HepG2 (cell line): ENCODE results near the gene SPARC. TPM values are rescaled to one million over a fixed set of nuclear protein-coding genes. Genes with fewer than 3 reads are reported as not detected.

Experiments used
- ATAC-seq: fragments of 200-7000 bp; cut with Tn5 transposase; 3 replicates; pipeline ENCODE4 v1.9.1; 2020; ENCODE audit warnings: mild to moderate bottlenecking, moderate library complexity
- BruUV-seq: library from RNA; stranded (reverse); fragments of 400-500 nt; replicated peaks from 2 replicates; lab custom pipeline; 2021; lab: Mats Ljungman, UMichigan
- CTCF ChIA-PET: fragments of 300-600 bp; formaldehyde crosslinking; extraction: SDS; loops from one replicate; lab custom pipeline; 2021; ENCODE audit warnings: low total read pairs, inconsistent platforms, low intra/inter-chr PET ratio; lab: Yijun Ruan, JAX
- POLR2A ChIA-PET: fragments of 350-600 bp; sonication (Branson Sonifier 250); formaldehyde crosslinking; loops from one replicate; lab custom pipeline; 2020; ENCODE audit warnings: antibody characterized with exemption, inconsistent platforms; lab: Yijun Ruan, JAX
- DNase-seq: peaks from one replicate; pipeline ENCODE4 v3.0.0-alpha.2; 2015; ENCODE audit warnings: low spot score
- FAIRE-seq: peaks from 3 replicates; lab custom pipeline; 2011; peaks lifted over from hg19 to GRCh38; lab: Jason Lieb, UNC
- H2AFZ ChIP-seq: one replicate; pipeline ENCODE4 v1.6.1; 2011; ENCODE audit warnings: low read length, inconsistent platforms
- H3K27ac ChIP-seq: fragments of 300-600 bp; 3 replicates; pipeline ENCODE4 v1.8.0; 2011; ENCODE audit warnings: mixed run types, mild to moderate bottlenecking, mixed read lengths, low read length, inconsistent platforms; ENCODE audit not compliant: insufficient read depth; ENCODE audit errors: extremely low read length
- H3K27me3 ChIP-seq, 2 experiments: fragments of 200-600 bp in 1 of 2; 2 replicates in 1 of 2; 3 replicates in 1 of 2; pipeline versions ENCODE4 v1.6.0 to v1.8.0; 2011; ENCODE audit warnings: low read length in 2 of 2, mild to moderate bottlenecking in 2 of 2, moderate library complexity in 2 of 2, inconsistent platforms in 1 of 2; ENCODE audit not compliant: insufficient read depth in 2 of 2, control insufficient read depth in 1 of 2
- H3K36me3 ChIP-seq, 2 experiments: fragments of 200-600 bp in 1 of 2; replicated peaks in 1 of 2; 2 replicates in 1 of 2; 3 replicates in 1 of 2; pipeline versions ENCODE4 v1.5.1 to v1.8.0; 2011; ENCODE audit warnings: low read length in 2 of 2, inconsistent platforms in 1 of 2; ENCODE audit not compliant: insufficient read depth in 2 of 2, control insufficient read depth in 1 of 2
- H3K4me1 ChIP-seq: 2 replicates; pipeline ENCODE4 v1.5.1; 2012; ENCODE audit warnings: low read length, inconsistent platforms; ENCODE audit not compliant: insufficient read depth
- H3K4me2 ChIP-seq: 2 replicates; pipeline ENCODE4 v1.6.0; 2011; ENCODE audit warnings: low read depth, low read length, inconsistent platforms
- H3K4me3 ChIP-seq, 3 experiments: fragments of 200-600 bp in 1 of 3; sonication (generic), shearing (Covaris generic) in 1 of 3; replicated peaks in 1 of 3; 2 replicates each; pipeline ENCODE4 v1.5.1; 2011 to 2016; ENCODE audit warnings: low read length in 3 of 3, inconsistent platforms in 2 of 3, low read depth in 2 of 3, mild to moderate bottlenecking in 2 of 3, control low read depth in 1 of 3, mixed read lengths in 1 of 3; ENCODE audit not compliant: insufficient read depth in 1 of 3
- H3K79me2 ChIP-seq: one replicate; pipeline ENCODE4 v1.6.1; 2011; ENCODE audit warnings: low read length, inconsistent platforms; ENCODE audit not compliant: insufficient read depth
- H3K9ac ChIP-seq: 2 replicates; pipeline ENCODE4 v1.6.0; 2011; ENCODE audit warnings: mild to moderate bottlenecking, low read depth, low read length, inconsistent platforms; ENCODE audit not compliant: insufficient read depth
- H3K9me3 ChIP-seq: 2 replicates; pipeline ENCODE4 v1.5.1; 2012; ENCODE audit warnings: mild to moderate bottlenecking, low read length
- H4K20me1 ChIP-seq: 2 replicates; pipeline ENCODE4 v1.6.0; 2011; ENCODE audit warnings: inconsistent platforms, mild to moderate bottlenecking, low read length, moderate library complexity; ENCODE audit not compliant: insufficient read depth
- CERS6 ChIP-seq: sonication (generic); formaldehyde crosslinking; IDR thresholded peaks from 2 replicates; pipeline ENCODE4 v1.5.0; 2020; ENCODE audit warnings: missing genetic modification reagents
- CSRNP1 ChIP-seq: sonication (generic); formaldehyde crosslinking; IDR thresholded peaks from 2 replicates; pipeline ENCODE4 v1.8.1; 2023; ENCODE audit warnings: mild to moderate bottlenecking, missing genetic modification reagents
- FOSL2 ChIP-seq: sonication (generic); formaldehyde crosslinking; IDR thresholded peaks from 2 replicates; pipeline ENCODE4 v1.4.0; 2020; ENCODE audit warnings: missing genetic modification reagents
- GRHL1 ChIP-seq: sonication (generic); formaldehyde crosslinking; conservative IDR thresholded peaks from 2 replicates; pipeline ENCODE4 v1.8.0; 2022; ENCODE audit warnings: missing genetic modification reagents
- MED1 ChIP-seq: sonication (generic); formaldehyde crosslinking; IDR thresholded peaks from 2 replicates; pipeline ENCODE4 v1.4.0; 2020; ENCODE audit warnings: missing genetic modification reagents
- NFKBIZ ChIP-seq: IDR thresholded peaks from 2 replicates; pipeline ENCODE4 v1.6.1; 2018; ENCODE audit warnings: missing genetic modification reagents, missing compliant biosample characterization
- TFE3 ChIP-seq: IDR thresholded peaks from 2 replicates; pipeline ENCODE4 v1.6.1; 2016
- ZBED4 ChIP-seq: sonication (generic); formaldehyde crosslinking; IDR thresholded peaks from 2 replicates; pipeline ENCODE4 v1.4.0; 2020; ENCODE audit warnings: missing genetic modification reagents, borderline replicate concordance
- ZNF143 ChIP-seq: sonication (generic); formaldehyde crosslinking; IDR thresholded peaks from 2 replicates; pipeline ENCODE4 v1.4.0; 2020; ENCODE audit warnings: missing genetic modification reagents
- ZNF546 ChIP-seq: sonication (generic); formaldehyde crosslinking; conservative IDR thresholded peaks from 2 replicates; pipeline ENCODE4 v1.8.1; 2023; ENCODE audit warnings: mild to moderate bottlenecking, missing genetic modification reagents
- ZNF577 ChIP-seq: sonication (generic); formaldehyde crosslinking; IDR thresholded peaks from 2 replicates; pipeline ENCODE4 v1.4.0; 2020; ENCODE audit warnings: mild to moderate bottlenecking, low read depth, missing genetic modification reagents, borderline replicate concordance
- ZNF678 ChIP-seq: sonication (generic); formaldehyde crosslinking; IDR thresholded peaks from 2 replicates; pipeline ENCODE4 v1.4.0; 2020; ENCODE audit warnings: mild to moderate bottlenecking, missing genetic modification reagents
- ZSCAN30 ChIP-seq: sonication (generic); formaldehyde crosslinking; IDR thresholded peaks from 2 replicates; pipeline ENCODE4 v1.5.0; 2020; ENCODE audit warnings: mild to moderate bottlenecking, missing genetic modification reagents
- WGBS: methylation state at CpG from one replicate; pipeline ENCODE4 v1.1.6; 2017; ENCODE audit warnings: low lambda C conversion rate; 5-methylcytosine and 5-hydroxymethylcytosine counted together
- in situ Hi-C: cut with HindIII; loops from 2 replicates; pipeline ENCODE4 v1.10.0; 2017; ENCODE audit warnings: low pct_unique_long_range_greater_than_20kb; ENCODE audit not compliant: extremely low pct_ligation_motif_present
- intact Hi-C: fragments of 100-400 bp; cut with micrococcal nuclease; formaldehyde crosslinking; loops from one replicate; pipeline ENCODE4 v1.10.0; 2022; ENCODE audit not compliant: unreplicated experiment
- polyA plus RNA-seq, 8 experiments: library from polyadenylated mRNA; depleted of rRNA in 3 of 8; stranded (reverse) in 7 of 8; unstranded in 1 of 8; fragments of >200 nt; fragmentation: Illumina TruSeq in 4 of 8; extraction: Trizol in 4 of 8; gene quantifications; 2 replicates each; pipeline versions ENCODE4 v1.2.1 to v1.2.3, GENCODE V29; 2011 to 2016; ENCODE audit warnings: low read depth in 4 of 8, missing spikeins in 1 of 8, mixed read lengths in 1 of 8; ENCODE audit not compliant: insufficient read depth in 1 of 8
- total RNA-seq, 5 experiments: library from RNA; depleted of rRNA; stranded (reverse); fragments of >200 nt; fragmentation: Illumina TruSeq; extraction: Trizol; gene quantifications; 2 replicates each; pipeline ENCODE4 v1.2.3, GENCODE V29; 2016; ENCODE audit warnings: low read depth in 1 of 5

Gene SPARC
- total and polyA plus RNA-seq, 2 of the 13 experiments (the other 11 are each of a cell fraction or from before 2014, with no cell fraction given) = 76.7 to 192 TPM

- TF ChIP-seq TFE3 (CRISPR knock-in tag) (no peak), CSRNP1 (CRISPR knock-in tag) (no peak), MED1 (CRISPR knock-in tag) (no peak), CERS6 (CRISPR knock-in tag) (no peak)
- TF ChIP-seq, all 625 proteins: peak for 0
Measured at GRCh38 chr5:151667083-151667482, 19.6 kb downstream of the SPARC start (continued).

GRCh38 chr5:151665613-151666012 lies 21.1 kb downstream of the SPARC start:
- intact Hi-C loops = no loop called here
- Histone ChIP-seq H3K27me3 (no peaks in the 10 kb centered on the region), H3K79me2 (no peaks in the 10 kb centered on the region), H3K4me3 (no peak overlapping the region), H3K9me3 (no peaks in the 10 kb centered on the region), H3K36me3 (peaks cover 3% of the 10 kb centered on the region in 2 experiments; a peak in 3 of 5 replicates), H3K4me1 (0 out of 2 replicates have a peak, but pooled peaks cover 10% of the 10 kb centered on the region), H2AFZ (no peak overlapping the region), H3K4me2 (no peak overlapping the region), H3K27ac (no peak overlapping the region), H4K20me1 (no peaks in the 10 kb centered on the region), H3K9ac (no peak overlapping the region)
- no peak for ATAC-seq
- no peak for FAIRE-seq
- TF ChIP-seq ZNF577 = no peak
- no peak for TF ChIP-seq ZSCAN30 (CRISPR knock-in tag)
- TF ChIP-seq FOSL2 = no peak
- no peak for TF ChIP-seq GRHL1 (CRISPR knock-in tag)
- TF ChIP-seq ZNF546 = no peak
- no peak for TF ChIP-seq ZNF143 (CRISPR knock-in tag)
- TF ChIP-seq NFKBIZ (CRISPR knock-in tag) = no peak
- no peak for TF ChIP-seq ZBED4 (CRISPR knock-in tag)
- TF ChIP-seq ZNF678 (CRISPR knock-in tag) = no peak
- no CpG with 5 or more reads among the region's 2 CpGs for WGBS
- in situ Hi-C loops = no loop called here
- DNase-seq = no peak
- POLR2A ChIA-PET = no interaction called here
- no TSS peak for BruUV-seq
- CTCF ChIA-PET = no interaction called here
